ACC112 (cell line): ENCODE results near the gene ZNF837.
"Not testable (repeated sequence)": the region's sequence is repeated elsewhere in the genome, so short reads cannot be mapped to it uniquely, and the experiment has no call there.

Experiments
- H2AFZ ChIP-seq: fragments of 200-600 bp; sonication (generic); one replicate; pipeline ENCODE4 v1.6.0; 2017; ENCODE audit warnings: antibody characterized with exemption, low read length; ENCODE audit not compliant: unreplicated experiment
- H3K27ac ChIP-seq: fragments of 200-600 bp; sonication (generic); 2 replicates; pipeline ENCODE4 v1.5.1; 2014; ENCODE audit warnings: low read depth, mild to moderate bottlenecking, antibody characterized with exemption, low read length, moderate library complexity
- H3K27me3 ChIP-seq: fragments of 200-600 bp; sonication (generic); 2 replicates; pipeline ENCODE4 v1.6.1; 2014; ENCODE audit warnings: mild to moderate bottlenecking, antibody characterized with exemption, low read length, moderate library complexity, mixed read lengths; ENCODE audit not compliant: insufficient read depth
- H3K36me3 ChIP-seq: fragments of 200-600 bp; sonication (generic); 2 replicates; pipeline ENCODE4 v1.6.1; 2016; ENCODE audit warnings: mild to moderate bottlenecking, antibody characterized with exemption, low read length, moderate library complexity, mixed read lengths; ENCODE audit not compliant: insufficient read depth
- H3K4me1 ChIP-seq: fragments of 200-600 bp; sonication (generic); one replicate; pipeline ENCODE4 v1.6.1; 2016; ENCODE audit warnings: low read length, mixed read lengths; ENCODE audit not compliant: insufficient read depth, unreplicated experiment, control insufficient read depth
- H3K4me3 ChIP-seq: fragments of 200-600 bp; sonication (generic); 2 replicates; pipeline ENCODE4 v1.5.1; 2014; ENCODE audit warnings: mild to moderate bottlenecking, low read depth, low read length
- H3K79me2 ChIP-seq: fragments of 200-600 bp; sonication (generic); one replicate; pipeline ENCODE4 v1.6.0; 2016; ENCODE audit warnings: low read length; ENCODE audit not compliant: control insufficient read depth, unreplicated experiment, insufficient read depth

ZNF837 gene

GRCh38 chr19:58354478-58355030, 26.3 kb downstream of the ZNF837 start:
- no peak overlapping the region for H3K27ac ChIP-seq
- no peak overlapping the region for H2AFZ ChIP-seq
- no peaks in the 10 kb centered on the region for H3K36me3 ChIP-seq
- H3K79me2 ChIP-seq = peaks cover 11% of the 10 kb centered on the region
- no peaks in the 10 kb centered on the region for H3K27me3 ChIP-seq
- H3K4me1 ChIP-seq = no peaks in the 10 kb centered on the region
- no peak overlapping the region for H3K4me3 ChIP-seq

- Histone ChIP-seq H3K36me3 (no peaks in the 10 kb centered on the region), H3K27me3 (no peaks in the 10 kb centered on the region), H3K79me2 (peaks cover 18% of the 10 kb centered on the region), H2AFZ (no peak overlapping the region), H3K4me1 (no peaks in the 10 kb centered on the region), H3K27ac (no peak overlapping the region), H3K4me3 (no peak overlapping the region)
Observed at GRCh38 chr19:58353717-58354477, 26.9 kb downstream of the ZNF837 start.

GRCh38 chr19:58352760-58353671, 27.8 kb downstream of the ZNF837 start, which contains the start of gene A1BG:
Gene A1BG, minus strand, starts transcription at chr19:58353492. Its CDS starts 55 bp downstream, at chr19:58353437.
- no peaks in the 10 kb centered on the region for H3K27me3 ChIP-seq
- H2AFZ ChIP-seq = no peak within 1 kb of the TSS
- H3K36me3 ChIP-seq = no peaks in the 10 kb centered on the region

GRCh38 chr19:58351990-58352755, 28.7 kb downstream of the ZNF837 start:
- Histone ChIP-seq H3K27me3 (no peaks in the 10 kb centered on the region), H3K36me3 (no peaks in the 10 kb centered on the region), H3K4me1 (no peaks in the 10 kb centered on the region), H3K79me2 (peaks cover 22% of the 10 kb centered on the region), H2AFZ (no peak overlapping the region), H3K27ac (no peak overlapping the region), H3K4me3 (no peak overlapping the region)

More at GRCh38 chr19:58352760-58353671, 27.8 kb downstream of the ZNF837 start, which contains the start of gene A1BG:
- Histone ChIP-seq H3K79me2 (peaks cover 22% of the 10 kb centered on the region), H3K4me1 (no peaks in the 10 kb centered on the region), H3K4me3 (no peak within 1 kb of the TSS), H3K27ac (no peak within 1 kb of the TSS)

- H3K36me3 ChIP-seq = no peaks in the 10 kb centered on the region
- H2AFZ ChIP-seq = no peak overlapping the region
- H3K27ac ChIP-seq = no peak overlapping the region
- no peak overlapping the region for H3K4me3 ChIP-seq
- no peaks in the 10 kb centered on the region for H3K4me1 ChIP-seq
- peaks cover 22% of the 10 kb centered on the region for H3K79me2 ChIP-seq
- H3K27me3 ChIP-seq = no peaks in the 10 kb centered on the region
Observed at GRCh38 chr19:58351558-58351878, 29.3 kb downstream of the ZNF837 start.

GRCh38 chr19:58350871-58351557, 29.8 kb downstream of the ZNF837 start:
- Histone ChIP-seq H3K4me1 (no peaks in the 10 kb centered on the region), H3K79me2 (peaks cover 22% of the 10 kb centered on the region), H3K4me3 (no peak overlapping the region), H3K27me3 (no peaks in the 10 kb centered on the region), H3K27ac (no peak overlapping the region), H2AFZ (no peak overlapping the region), H3K36me3 (no peaks in the 10 kb centered on the region)

- peak overlapping the region; percentile 54 for H3K4me3 ChIP-seq
- H3K79me2 ChIP-seq = peaks cover 22% of the 10 kb centered on the region
Observed at GRCh38 chr19:58350001-58350861, 30.6 kb downstream of the ZNF837 start.

GRCh38 chr19:58349590-58349989, 31.2 kb downstream of the ZNF837 start:
- Histone ChIP-seq H3K27ac (no peak overlapping the region), H3K4me1 (no peaks in the 10 kb centered on the region), H3K36me3 (no peaks in the 10 kb centered on the region), H2AFZ (no peak overlapping the region), H3K4me3 (peak overlapping the region; percentile 54), H3K79me2 (peaks cover 22% of the 10 kb centered on the region), H3K27me3 (no peaks in the 10 kb centered on the region)

More at GRCh38 chr19:58350001-58350861, 30.6 kb downstream of the ZNF837 start:
- Histone ChIP-seq H2AFZ (no peak overlapping the region), H3K4me1 (no peaks in the 10 kb centered on the region), H3K27ac (no peak overlapping the region), H3K27me3 (no peaks in the 10 kb centered on the region), H3K36me3 (no peaks in the 10 kb centered on the region)

GRCh38 chr19:58348080-58348479, 32.8 kb downstream of the ZNF837 start:
- peaks cover 22% of the 10 kb centered on the region for H3K79me2 ChIP-seq
- not testable (repeated sequence) for H3K27ac ChIP-seq, H3K36me3 ChIP-seq, H3K27me3 ChIP-seq, H2AFZ ChIP-seq, H3K4me1 ChIP-seq
- H3K4me3 ChIP-seq = peak overlapping the region; percentile 84
